HepG2 (cell line): Measurements from ENCODE around the gene PRSS27. TPM values are rescaled to one million over a fixed set of nuclear protein-coding genes. Genes with fewer than 3 reads are reported as not detected.

Experiments
- ATAC-seq: fragments of 200-7000 bp; cut with Tn5 transposase; 3 replicates; pipeline ENCODE4 v1.9.1; 2020; ENCODE audit warnings: mild to moderate bottlenecking, moderate library complexity
- BruUV-seq: library from RNA; stranded (reverse); fragments of 400-500 nt; replicated peaks from 2 replicates; lab custom pipeline; 2021; lab: Mats Ljungman, UMichigan
- CTCF ChIA-PET: fragments of 300-600 bp; formaldehyde crosslinking; extraction: SDS; loops from one replicate; lab custom pipeline; 2021; ENCODE audit warnings: low total read pairs, inconsistent platforms, low intra/inter-chr PET ratio; lab: Yijun Ruan, JAX
- POLR2A ChIA-PET: fragments of 350-600 bp; sonication (Branson Sonifier 250); formaldehyde crosslinking; loops from one replicate; lab custom pipeline; 2020; ENCODE audit warnings: antibody characterized with exemption, inconsistent platforms; lab: Yijun Ruan, JAX
- DNase-seq: peaks from one replicate; pipeline ENCODE4 v3.0.0-alpha.2; 2015; ENCODE audit warnings: low spot score
- FAIRE-seq: peaks from 3 replicates; lab custom pipeline; 2011; peaks lifted over from hg19 to GRCh38; lab: Jason Lieb, UNC
- H2AFZ ChIP-seq: one replicate; pipeline ENCODE4 v1.6.1; 2011; ENCODE audit warnings: low read length, inconsistent platforms
- H3K27ac ChIP-seq: fragments of 300-600 bp; 3 replicates; pipeline ENCODE4 v1.8.0; 2011; ENCODE audit warnings: mixed run types, mild to moderate bottlenecking, mixed read lengths, low read length, inconsistent platforms; ENCODE audit not compliant: insufficient read depth; ENCODE audit errors: extremely low read length
- H3K27me3 ChIP-seq, 2 experiments: fragments of 200-600 bp in 1 of 2; 2 replicates in 1 of 2; 3 replicates in 1 of 2; pipeline versions ENCODE4 v1.6.0 to v1.8.0; 2011; ENCODE audit warnings: low read length in 2 of 2, mild to moderate bottlenecking in 2 of 2, moderate library complexity in 2 of 2, inconsistent platforms in 1 of 2; ENCODE audit not compliant: insufficient read depth in 2 of 2, control insufficient read depth in 1 of 2
- H3K36me3 ChIP-seq, 2 experiments: fragments of 200-600 bp in 1 of 2; replicated peaks in 1 of 2; 2 replicates in 1 of 2; 3 replicates in 1 of 2; pipeline versions ENCODE4 v1.5.1 to v1.8.0; 2011; ENCODE audit warnings: low read length in 2 of 2, inconsistent platforms in 1 of 2; ENCODE audit not compliant: insufficient read depth in 2 of 2, control insufficient read depth in 1 of 2
- H3K4me1 ChIP-seq: 2 replicates; pipeline ENCODE4 v1.5.1; 2012; ENCODE audit warnings: low read length, inconsistent platforms; ENCODE audit not compliant: insufficient read depth
- H3K4me2 ChIP-seq: 2 replicates; pipeline ENCODE4 v1.6.0; 2011; ENCODE audit warnings: low read depth, low read length, inconsistent platforms
- H3K4me3 ChIP-seq, 3 experiments: fragments of 200-600 bp in 1 of 3; sonication (generic), shearing (Covaris generic) in 1 of 3; replicated peaks in 1 of 3; 2 replicates each; pipeline ENCODE4 v1.5.1; 2011 to 2016; ENCODE audit warnings: low read length in 3 of 3, inconsistent platforms in 2 of 3, low read depth in 2 of 3, mild to moderate bottlenecking in 2 of 3, control low read depth in 1 of 3, mixed read lengths in 1 of 3; ENCODE audit not compliant: insufficient read depth in 1 of 3
- H3K79me2 ChIP-seq: one replicate; pipeline ENCODE4 v1.6.1; 2011; ENCODE audit warnings: low read length, inconsistent platforms; ENCODE audit not compliant: insufficient read depth
- H3K9ac ChIP-seq: 2 replicates; pipeline ENCODE4 v1.6.0; 2011; ENCODE audit warnings: mild to moderate bottlenecking, low read depth, low read length, inconsistent platforms; ENCODE audit not compliant: insufficient read depth
- H3K9me3 ChIP-seq: 2 replicates; pipeline ENCODE4 v1.5.1; 2012; ENCODE audit warnings: mild to moderate bottlenecking, low read length
- H4K20me1 ChIP-seq: 2 replicates; pipeline ENCODE4 v1.6.0; 2011; ENCODE audit warnings: inconsistent platforms, mild to moderate bottlenecking, low read length, moderate library complexity; ENCODE audit not compliant: insufficient read depth
- CENPT ChIP-seq: sonication (generic); formaldehyde crosslinking; IDR thresholded peaks from 2 replicates; pipeline ENCODE4 v1.8.0; 2022; ENCODE audit warnings: low read depth, mild to moderate bottlenecking, moderate library complexity, missing genetic modification reagents
- ELF3 ChIP-seq: IDR thresholded peaks from 2 replicates; pipeline ENCODE4 v1.6.1; 2016; ENCODE audit warnings: missing genetic modification reagents, missing compliant biosample characterization
- ETV5 ChIP-seq: IDR thresholded peaks from 2 replicates; pipeline ENCODE4 v1.6.1; 2018; ENCODE audit warnings: missing biosample characterization, missing genetic modification reagents, inconsistent platforms, borderline replicate concordance
- FOXP1 ChIP-seq, 2 experiments: fragments of 450-650 bp in 1 of 2; IDR thresholded peaks; 2 replicates each; pipeline ENCODE4 v1.6.1; 2017 to 2018; ENCODE audit warnings: antibody characterized with exemption in 1 of 2
- MAZ ChIP-seq, 2 experiments: sonication (generic) in 1 of 2; formaldehyde crosslinking in 1 of 2; IDR thresholded peaks; 2 replicates each; pipeline versions ENCODE4 v1.5.0 to v1.6.1; 2012 to 2020; ENCODE audit warnings: low read depth in 2 of 2, mild to moderate bottlenecking in 2 of 2, borderline replicate concordance in 1 of 2, improper control_type of control experiment in 1 of 2, low read length in 1 of 2, missing genetic modification reagents in 1 of 2, moderate library complexity in 1 of 2
- NAIF1 ChIP-seq: sonication (generic); formaldehyde crosslinking; IDR thresholded peaks from 2 replicates; pipeline ENCODE4 v1.5.0; 2020; ENCODE audit warnings: mild to moderate bottlenecking, missing genetic modification reagents, borderline replicate concordance
- NR2F1 ChIP-seq, 2 experiments: fragments of 450-650 bp in 1 of 2; formaldehyde crosslinking in 1 of 2; IDR thresholded peaks; 2 replicates each; pipeline versions ENCODE4 v1.5.0 to v1.6.1; 2016 to 2020; ENCODE audit warnings: mild to moderate bottlenecking in 1 of 2, missing compliant biosample characterization in 1 of 2, missing genetic modification reagents in 1 of 2, moderate library complexity in 1 of 2
- PAF1 ChIP-seq: IDR thresholded peaks from 2 replicates; pipeline ENCODE4 v1.6.1; 2016; ENCODE audit warnings: missing genetic modification reagents, missing compliant biosample characterization
- ZNF317 ChIP-seq: sonication (generic); formaldehyde crosslinking; IDR thresholded peaks from 2 replicates; pipeline ENCODE4 v1.5.0; 2020; ENCODE audit warnings: mild to moderate bottlenecking, missing genetic modification reagents
- ZNF598 ChIP-seq: sonication (generic); formaldehyde crosslinking; IDR thresholded peaks from 2 replicates; pipeline ENCODE4 v1.5.1; 2020; ENCODE audit warnings: mild to moderate bottlenecking, missing genetic modification reagents, borderline replicate concordance
- WGBS: methylation state at CpG from one replicate; pipeline ENCODE4 v1.1.6; 2017; ENCODE audit warnings: low lambda C conversion rate; 5-methylcytosine and 5-hydroxymethylcytosine counted together
- in situ Hi-C: cut with HindIII; loops from 2 replicates; pipeline ENCODE4 v1.10.0; 2017; ENCODE audit warnings: low pct_unique_long_range_greater_than_20kb; ENCODE audit not compliant: extremely low pct_ligation_motif_present
- intact Hi-C: fragments of 100-400 bp; cut with micrococcal nuclease; formaldehyde crosslinking; loops from one replicate; pipeline ENCODE4 v1.10.0; 2022; ENCODE audit not compliant: unreplicated experiment
- polyA plus RNA-seq, 8 experiments: library from polyadenylated mRNA; depleted of rRNA in 3 of 8; stranded (reverse) in 7 of 8; unstranded in 1 of 8; fragments of >200 nt; fragmentation: Illumina TruSeq in 4 of 8; extraction: Trizol in 4 of 8; gene quantifications; 2 replicates each; pipeline versions ENCODE4 v1.2.1 to v1.2.3, GENCODE V29; 2011 to 2016; ENCODE audit warnings: low read depth in 4 of 8, missing spikeins in 1 of 8, mixed read lengths in 1 of 8; ENCODE audit not compliant: insufficient read depth in 1 of 8
- total RNA-seq, 5 experiments: library from RNA; depleted of rRNA; stranded (reverse); fragments of >200 nt; fragmentation: Illumina TruSeq; extraction: Trizol; gene quantifications; 2 replicates each; pipeline ENCODE4 v1.2.3, GENCODE V29; 2016; ENCODE audit warnings: low read depth in 1 of 5
- TF ChIP-seq, protein P1 (sequence below): sonication (generic); formaldehyde crosslinking; IDR thresholded peaks from 2 replicates; pipeline ENCODE4 v1.8.1; 2023; ENCODE audit warnings: mild to moderate bottlenecking, missing genetic modification reagents, borderline replicate concordance
- TF ChIP-seq, protein P2 (sequence below): sonication (generic); formaldehyde crosslinking; IDR thresholded peaks from 2 replicates; pipeline ENCODE4 v1.8.0; 2022; ENCODE audit warnings: missing genetic modification reagents, mild to moderate bottlenecking, inconsistent platforms, borderline replicate concordance

The PRSS27 gene
- total and polyA plus RNA-seq, 2 of the 13 experiments (the other 11 are each of a cell fraction or from before 2014, with no cell fraction given), result 0.20 to 0.73 TPM

DNA sequence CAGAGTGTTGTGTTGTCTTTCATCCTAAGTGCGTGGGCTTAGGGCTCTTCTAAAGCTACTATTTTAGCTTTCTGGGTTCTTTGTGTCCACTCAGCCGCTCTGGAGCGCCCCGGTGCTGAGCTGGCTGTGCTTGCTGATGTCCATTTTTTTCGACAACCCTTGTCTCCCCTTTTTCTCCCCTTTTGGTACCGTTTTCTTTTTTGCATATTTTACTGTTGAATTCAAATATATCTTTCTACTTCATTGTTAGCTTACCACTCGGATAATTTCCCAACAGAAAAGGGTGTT lies 33.7 kb upstream of the PRSS27 start:
- no TSS peak for BruUV-seq
- H3K4me1 ChIP-seq, result peaks cover 40% of the 10 kb centered on the region
- H3K27me3 ChIP-seq, result no peaks in the 10 kb centered on the region; a peak in 1 of 5 replicates
- WGBS, result 0% methylated on average over 7 of the region's 7 CpGs
- intact Hi-C loops, result no loop called here
- H3K36me3 ChIP-seq, result peaks cover 13 to 29% of the 10 kb centered on the region in 2 experiments
- no peaks in the 10 kb centered on the region for H3K9me3 ChIP-seq
- H3K79me2 ChIP-seq, result peaks cover 71% of the 10 kb centered on the region
- no peak for DNase-seq
- no peak overlapping the region for H2AFZ ChIP-seq
- ATAC-seq, result no peak
- peak overlapping the region; percentile 100 for H3K9ac ChIP-seq
- H3K4me2 ChIP-seq, result peak overlapping the region; percentile 92
- TF ChIP-seq NAIF1 (CRISPR knock-in tag), result no peak
- TF ChIP-seq ETV5 (CRISPR knock-in tag), result no peak
- TF ChIP-seq FOXP1 (IDR thresholded peaks at IDR 0.05), result no peak
- no peak for TF ChIP-seq FOXP1 (CRISPR knock-in tag; IDR thresholded peaks at IDR 0.05)
- TF ChIP-seq ELF3, result no peak
- TF ChIP-seq, protein P1, sequence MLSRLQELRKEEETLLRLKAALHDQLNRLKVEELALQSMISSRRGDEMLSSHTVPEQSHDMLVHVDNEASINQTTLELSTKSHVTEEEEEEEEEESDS (CRISPR knock-in tag), result no peak
- no peak for TF ChIP-seq ZNF317 (CRISPR knock-in tag)
- no peak for TF ChIP-seq MAZ (IDR thresholded peaks at IDR 0.05; ENCODE audit: borderline replicate concordance, low read depth, low read length)
- TF ChIP-seq MAZ (CRISPR knock-in tag; IDR thresholded peaks at IDR 0.05; ENCODE audit: low read depth), result no peak
- TF ChIP-seq PAF1, result no peak
- TF ChIP-seq ZNF598, result no peak
- TF ChIP-seq, protein P2, sequence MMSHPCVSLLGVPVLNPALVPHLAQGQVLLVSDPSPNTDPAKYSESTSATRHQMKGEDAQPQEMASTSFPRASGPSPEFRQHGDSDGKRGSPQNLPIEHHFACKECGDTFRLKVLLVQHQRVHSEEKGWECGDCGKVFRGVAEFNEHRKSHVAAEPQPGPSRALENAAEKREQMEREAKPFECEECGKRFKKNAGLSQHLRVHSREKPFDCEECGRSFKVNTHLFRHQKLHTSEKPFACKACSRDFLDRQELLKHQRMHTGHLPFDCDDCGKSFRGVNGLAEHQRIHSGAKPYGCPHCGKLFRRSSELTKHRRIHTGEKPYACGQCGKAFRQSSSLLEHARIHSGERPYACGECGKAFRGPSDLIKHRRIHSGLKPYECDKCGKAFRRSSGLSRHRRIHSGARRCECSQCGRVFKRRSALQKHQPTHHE (CRISPR knock-in tag), result no peak
- no peak for TF ChIP-seq NR2F1 (CRISPR knock-in tag; IDR thresholded peaks at IDR 0.05)
- no peak for TF ChIP-seq CENPT (CRISPR knock-in tag)
- TF ChIP-seq, all 625 proteins: peak for 0
- POLR2A ChIA-PET, result interaction anchor here (1.4 to 5.1 kb wide), 5 partner anchors 8 to 130 kb away, joined by 4 to 74 read pairs (median 15); partner anchors contain the start of genes ELOB and FLYWCH2
- Histone ChIP-seq H3K27ac (peak overlapping the region; percentile 100), H3K4me3 (peak overlapping the region; percentile 74 to 93 (median 83)), H4K20me1 (peaks cover 49% of the 10 kb centered on the region)
- no peak for FAIRE-seq
- in situ Hi-C loops, result no loop called here
- CTCF ChIA-PET, result no interaction called here
